HCT116 (cell line): ENCODE measurements around the gene AEBP2.

Experiments
- CEBPB ChIP-seq: IDR thresholded peaks from 2 replicates; pipeline ENCODE4 v1.6.1; 2012; ENCODE audit warnings: low read depth
- FOSL1 ChIP-seq: IDR thresholded peaks from 2 replicates; pipeline ENCODE4 v1.6.1; 2012; ENCODE audit warnings: low read depth
- POLR2A ChIP-seq: IDR thresholded peaks from 2 replicates; pipeline ENCODE4 v1.7.0; 2011; ENCODE audit warnings: borderline replicate concordance; ENCODE audit not compliant: insufficient read depth, insufficient read length; ENCODE audit errors: extremely low read depth
- POLR2AphosphoS5 ChIP-seq: IDR thresholded peaks from 2 replicates; pipeline ENCODE4 v1.6.1; 2011; ENCODE audit warnings: mild to moderate bottlenecking, low read depth, low read length, moderate library complexity
- TF ChIP-seq, protein P1 (sequence below), 3 experiments: fragments of 200-600 bp in 1 of 3; sonication (generic) in 1 of 3; IDR thresholded peaks in 2 of 3; conservative IDR thresholded peaks in 1 of 3; 2 replicates each; pipeline ENCODE4 v1.5.1; 2012 to 2017; ENCODE audit warnings: low read depth in 2 of 3, low read length in 2 of 3, antibody characterized with exemption in 1 of 3, borderline replicate concordance in 1 of 3, control low read depth in 1 of 3, mild to moderate bottlenecking in 1 of 3, mixed read lengths in 1 of 3, mixed run types in 1 of 3, moderate library complexity in 1 of 3; ENCODE audit not compliant: insufficient read depth in 1 of 3
- TF ChIP-seq, protein P2 (sequence below): IDR thresholded peaks from 2 replicates; pipeline ENCODE4 v1.6.1; 2012; ENCODE audit warnings: low read depth
- TF ChIP-seq, protein P3 (sequence below): IDR thresholded peaks from 2 replicates; pipeline ENCODE4 v1.6.1; 2012

DNA sequence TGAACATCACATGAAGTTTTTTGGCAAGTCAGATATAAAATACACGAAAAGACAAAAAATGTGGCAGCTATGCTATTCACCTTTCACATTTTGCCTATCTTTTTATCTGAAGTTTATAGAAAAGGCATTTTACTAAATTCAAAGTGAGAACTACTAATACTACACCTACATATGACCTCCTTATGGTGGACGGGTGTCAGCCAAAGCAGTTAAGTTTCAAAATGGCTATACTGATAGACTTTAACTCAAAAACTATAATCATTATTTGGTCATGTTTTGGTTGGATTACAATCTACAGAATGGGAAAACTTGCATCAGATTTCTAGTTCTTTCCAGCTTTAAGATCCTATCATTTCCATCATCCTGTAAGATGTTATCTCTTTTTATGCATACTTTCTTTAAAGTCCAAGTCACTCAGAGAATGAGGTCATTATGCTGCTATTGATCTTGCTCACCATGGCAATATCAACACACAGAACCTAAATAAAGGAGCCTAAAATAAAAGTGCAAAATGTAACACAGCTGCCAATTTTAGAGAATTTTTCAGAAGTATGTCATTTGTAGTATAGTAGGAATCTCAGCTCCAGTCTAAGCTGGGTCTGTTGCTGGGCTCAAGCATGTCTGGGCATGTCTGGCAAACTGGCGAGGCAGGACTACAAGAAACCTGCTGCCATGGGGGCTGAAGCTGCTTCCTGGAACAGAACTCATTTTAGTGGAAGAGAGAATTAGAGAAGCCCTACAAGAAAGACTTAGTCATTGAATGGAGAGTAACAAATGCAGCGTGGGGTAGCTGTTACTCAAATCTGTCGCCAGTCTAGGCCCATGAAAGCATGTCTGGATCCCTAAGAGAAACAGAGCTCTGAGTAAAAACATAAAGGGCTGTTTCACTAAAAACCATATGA is 7.6 kb upstream of the AEBP2 start:
- TF ChIP-seq, protein P1, sequence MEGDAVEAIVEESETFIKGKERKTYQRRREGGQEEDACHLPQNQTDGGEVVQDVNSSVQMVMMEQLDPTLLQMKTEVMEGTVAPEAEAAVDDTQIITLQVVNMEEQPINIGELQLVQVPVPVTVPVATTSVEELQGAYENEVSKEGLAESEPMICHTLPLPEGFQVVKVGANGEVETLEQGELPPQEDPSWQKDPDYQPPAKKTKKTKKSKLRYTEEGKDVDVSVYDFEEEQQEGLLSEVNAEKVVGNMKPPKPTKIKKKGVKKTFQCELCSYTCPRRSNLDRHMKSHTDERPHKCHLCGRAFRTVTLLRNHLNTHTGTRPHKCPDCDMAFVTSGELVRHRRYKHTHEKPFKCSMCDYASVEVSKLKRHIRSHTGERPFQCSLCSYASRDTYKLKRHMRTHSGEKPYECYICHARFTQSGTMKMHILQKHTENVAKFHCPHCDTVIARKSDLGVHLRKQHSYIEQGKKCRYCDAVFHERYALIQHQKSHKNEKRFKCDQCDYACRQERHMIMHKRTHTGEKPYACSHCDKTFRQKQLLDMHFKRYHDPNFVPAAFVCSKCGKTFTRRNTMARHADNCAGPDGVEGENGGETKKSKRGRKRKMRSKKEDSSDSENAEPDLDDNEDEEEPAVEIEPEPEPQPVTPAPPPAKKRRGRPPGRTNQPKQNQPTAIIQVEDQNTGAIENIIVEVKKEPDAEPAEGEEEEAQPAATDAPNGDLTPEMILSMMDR (IDR thresholded peaks at IDR 0.05 in 2 of 3, conservative IDR thresholded peaks at IDR 0.05 in 1 of 3; ENCODE audit: borderline replicate concordance in 1 of 3, insufficient read depth in 1 of 3, low read depth in 2 of 3, low read length in 2 of 3): no peak
- no peak for TF ChIP-seq CEBPB
- TF ChIP-seq, protein P2, sequence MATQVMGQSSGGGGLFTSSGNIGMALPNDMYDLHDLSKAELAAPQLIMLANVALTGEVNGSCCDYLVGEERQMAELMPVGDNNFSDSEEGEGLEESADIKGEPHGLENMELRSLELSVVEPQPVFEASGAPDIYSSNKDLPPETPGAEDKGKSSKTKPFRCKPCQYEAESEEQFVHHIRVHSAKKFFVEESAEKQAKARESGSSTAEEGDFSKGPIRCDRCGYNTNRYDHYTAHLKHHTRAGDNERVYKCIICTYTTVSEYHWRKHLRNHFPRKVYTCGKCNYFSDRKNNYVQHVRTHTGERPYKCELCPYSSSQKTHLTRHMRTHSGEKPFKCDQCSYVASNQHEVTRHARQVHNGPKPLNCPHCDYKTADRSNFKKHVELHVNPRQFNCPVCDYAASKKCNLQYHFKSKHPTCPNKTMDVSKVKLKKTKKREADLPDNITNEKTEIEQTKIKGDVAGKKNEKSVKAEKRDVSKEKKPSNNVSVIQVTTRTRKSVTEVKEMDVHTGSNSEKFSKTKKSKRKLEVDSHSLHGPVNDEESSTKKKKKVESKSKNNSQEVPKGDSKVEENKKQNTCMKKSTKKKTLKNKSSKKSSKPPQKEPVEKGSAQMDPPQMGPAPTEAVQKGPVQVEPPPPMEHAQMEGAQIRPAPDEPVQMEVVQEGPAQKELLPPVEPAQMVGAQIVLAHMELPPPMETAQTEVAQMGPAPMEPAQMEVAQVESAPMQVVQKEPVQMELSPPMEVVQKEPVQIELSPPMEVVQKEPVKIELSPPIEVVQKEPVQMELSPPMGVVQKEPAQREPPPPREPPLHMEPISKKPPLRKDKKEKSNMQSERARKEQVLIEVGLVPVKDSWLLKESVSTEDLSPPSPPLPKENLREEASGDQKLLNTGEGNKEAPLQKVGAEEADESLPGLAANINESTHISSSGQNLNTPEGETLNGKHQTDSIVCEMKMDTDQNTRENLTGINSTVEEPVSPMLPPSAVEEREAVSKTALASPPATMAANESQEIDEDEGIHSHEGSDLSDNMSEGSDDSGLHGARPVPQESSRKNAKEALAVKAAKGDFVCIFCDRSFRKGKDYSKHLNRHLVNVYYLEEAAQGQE: no peak
- TF ChIP-seq POLR2A: no peak
- TF ChIP-seq, protein P3, sequence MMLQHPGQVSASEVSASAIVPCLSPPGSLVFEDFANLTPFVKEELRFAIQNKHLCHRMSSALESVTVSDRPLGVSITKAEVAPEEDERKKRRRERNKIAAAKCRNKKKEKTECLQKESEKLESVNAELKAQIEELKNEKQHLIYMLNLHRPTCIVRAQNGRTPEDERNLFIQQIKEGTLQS: no peak
- no peak for TF ChIP-seq FOSL1
- no peak for TF ChIP-seq POLR2AphosphoS5
